ENCODE data around the gene SAMD4A.

The SAMD4A gene

DNA sequence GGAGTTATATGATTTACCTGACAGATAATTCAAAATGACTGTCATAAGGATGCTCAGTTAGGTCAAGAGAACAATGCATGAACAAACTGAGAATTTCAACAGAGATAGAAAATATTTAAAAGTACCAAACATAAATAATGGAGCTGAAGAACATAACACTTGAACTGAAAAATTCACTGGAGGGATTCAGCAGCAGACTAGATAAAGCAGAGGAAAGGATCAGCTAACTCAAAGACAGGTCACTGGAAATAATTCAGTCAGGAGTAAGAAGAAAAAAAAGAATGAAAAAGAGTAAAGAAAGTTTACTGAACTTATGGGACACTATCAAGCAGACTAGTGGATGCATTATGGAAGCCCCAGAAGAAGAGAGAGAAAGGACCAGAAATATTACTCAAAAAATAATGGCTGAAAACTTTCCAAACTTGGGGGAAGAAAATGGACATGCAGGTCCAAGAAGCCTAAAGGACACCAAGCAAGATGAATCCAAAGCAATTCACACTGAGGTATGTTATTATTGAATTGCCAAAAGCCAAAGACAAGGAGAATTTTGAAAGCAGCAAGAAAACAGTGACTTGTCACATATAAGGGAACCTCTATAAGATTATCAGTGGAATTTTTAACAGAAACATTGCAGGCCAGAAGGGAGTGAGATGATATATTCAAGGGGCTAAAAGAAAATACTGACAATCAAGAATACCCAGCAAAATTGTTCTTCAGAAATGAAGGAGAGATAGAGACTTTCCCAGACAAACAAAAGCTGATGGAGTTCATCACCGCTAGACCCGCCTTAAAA is 257.0 kb downstream of the SAMD4A start:
- DNase-seq (ENCODE audit: low read depth in 2 of 2) = no peak

DNA sequence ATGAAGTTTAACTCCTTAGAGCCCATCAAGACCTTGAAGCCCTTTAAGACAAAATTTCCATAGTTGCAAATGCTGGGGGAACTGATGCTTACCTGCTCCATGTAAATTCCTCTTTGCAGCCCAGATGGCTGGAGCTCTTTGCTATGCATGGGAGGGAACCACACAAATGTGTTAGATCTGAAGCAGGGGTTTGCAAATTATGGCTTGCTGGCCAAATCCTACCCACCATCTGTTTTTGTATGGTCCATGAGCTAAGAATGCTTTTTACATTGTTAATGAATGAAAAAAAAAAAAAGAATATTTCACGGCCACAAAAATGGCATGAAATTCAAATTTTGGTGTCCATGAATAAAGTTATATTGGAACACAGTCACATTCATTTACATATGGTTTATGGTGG is 261.1 kb downstream of the SAMD4A start:
- DNase-seq (ENCODE audit: low read depth in 2 of 2) = no peak

DNA sequence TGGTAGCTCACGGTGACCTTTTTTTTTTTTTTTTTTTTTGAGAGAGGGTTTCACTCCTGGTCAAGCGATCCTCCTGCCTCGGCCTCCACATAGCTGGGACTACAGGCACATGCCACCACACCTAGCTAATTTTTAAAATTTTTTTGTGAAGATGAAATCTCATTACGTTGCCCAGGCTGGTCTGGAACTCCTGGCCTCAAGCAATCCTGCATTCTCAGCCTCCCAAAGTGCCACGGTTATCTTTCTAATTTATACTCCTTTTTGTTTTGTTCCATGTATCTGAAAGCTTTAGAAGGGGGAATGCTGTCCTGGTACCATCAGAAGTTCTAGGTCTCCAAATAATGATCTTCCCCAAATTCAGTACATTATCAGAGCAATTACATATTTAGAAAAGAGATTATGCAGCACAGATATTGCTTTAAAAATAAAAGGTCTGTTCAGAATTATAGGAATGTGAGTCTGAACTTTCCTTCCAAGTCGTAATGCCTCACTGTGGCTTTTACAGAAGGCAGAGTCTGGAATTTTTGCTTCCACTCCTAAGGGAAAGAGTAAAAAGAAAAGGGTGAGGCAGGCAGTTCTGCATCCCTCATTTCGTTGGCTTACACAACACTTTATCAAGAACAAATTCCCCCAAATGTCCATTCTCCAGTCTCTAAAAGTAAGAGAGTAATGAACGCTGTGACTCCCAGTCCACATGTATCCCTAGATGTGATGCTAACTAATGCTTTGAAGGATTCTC is 262.7 kb downstream of the SAMD4A start:
- DNase-seq (ENCODE audit: low read depth in 2 of 2) = no peak

DNA sequence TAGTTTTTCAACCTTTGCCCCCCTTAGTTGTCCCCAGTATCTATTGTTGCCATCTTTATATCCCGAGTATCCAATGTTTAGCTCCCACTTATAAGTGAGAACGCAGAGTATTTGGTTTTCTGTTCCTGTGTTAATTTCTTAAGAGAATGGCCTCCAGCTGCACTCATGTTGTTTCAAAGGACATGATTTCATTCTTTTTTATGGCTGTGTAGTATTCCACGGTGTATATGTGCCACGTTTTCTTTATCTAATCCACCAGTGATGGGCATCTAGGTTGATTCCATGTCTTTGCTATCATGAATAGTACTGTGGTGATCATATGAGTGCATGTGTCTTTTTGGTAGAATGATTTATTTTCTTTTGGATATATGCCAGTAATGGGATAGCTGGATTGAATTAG is 263.7 kb downstream of the SAMD4A start:
- no peak for DNase-seq (ENCODE audit: low read depth in 2 of 2)

DNA sequence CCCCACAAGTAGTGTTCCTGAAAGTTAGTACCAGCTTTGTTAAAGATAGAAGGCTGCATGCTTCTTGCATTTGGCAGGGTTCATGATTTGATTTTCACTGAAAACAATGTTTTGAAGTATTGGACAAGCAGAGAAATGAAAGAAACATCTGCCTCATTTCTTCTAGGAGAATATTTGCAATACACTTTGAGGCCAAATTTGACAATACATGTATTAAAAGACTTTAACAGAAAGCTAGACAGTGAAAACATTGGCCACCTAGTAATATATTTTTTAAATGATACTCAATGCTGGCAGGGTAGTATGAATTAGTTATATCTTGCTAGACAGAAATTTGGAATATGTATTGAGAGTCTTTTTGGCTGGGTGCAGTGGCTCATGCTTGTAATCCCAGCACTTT is 267.2 kb downstream of the SAMD4A start:
- DNase-seq (ENCODE audit: low read depth in 2 of 2) = no peak

DNA sequence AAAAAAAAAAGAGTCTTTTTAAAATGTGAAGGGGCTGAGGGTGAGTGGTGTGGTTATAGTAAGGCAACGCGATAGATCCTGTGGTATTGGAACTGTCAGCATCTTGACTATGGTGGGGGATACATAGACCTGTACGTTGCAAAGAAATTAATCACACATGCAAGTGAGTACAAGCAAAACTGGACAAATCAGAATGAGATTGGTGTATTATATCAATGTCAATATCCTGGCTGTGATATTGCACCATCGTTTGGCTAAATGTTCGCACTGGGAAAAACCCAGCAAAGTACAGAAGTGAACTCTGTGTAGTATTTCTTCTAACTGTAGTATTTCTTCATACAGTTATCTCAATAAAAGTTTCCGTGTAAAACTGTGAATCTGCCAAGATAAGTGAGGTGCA is 267.8 kb downstream of the SAMD4A start:
- no peak for DNase-seq (ENCODE audit: low read depth in 2 of 2)

DNA sequence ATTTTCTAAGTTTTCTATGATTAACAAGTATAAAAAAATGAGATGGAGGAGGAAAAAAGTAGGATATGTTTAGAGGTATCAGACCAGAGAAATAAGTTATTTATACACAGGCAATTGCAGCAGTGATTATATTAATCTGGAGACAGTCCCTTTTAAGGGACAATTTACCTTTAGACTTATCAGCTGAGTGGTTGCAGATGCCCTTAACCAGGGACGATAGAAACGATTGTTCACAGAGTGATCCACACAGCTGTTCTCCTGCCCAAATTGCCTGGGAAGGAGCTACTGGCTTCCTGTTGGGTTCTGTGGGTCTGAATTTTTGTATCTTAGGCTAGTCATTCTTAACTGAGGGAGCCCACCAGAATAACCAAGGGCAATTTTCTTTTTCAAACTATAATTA is 269.3 kb downstream of the SAMD4A start:
- no peak for DNase-seq (ENCODE audit: low read depth in 2 of 2)

DNA sequence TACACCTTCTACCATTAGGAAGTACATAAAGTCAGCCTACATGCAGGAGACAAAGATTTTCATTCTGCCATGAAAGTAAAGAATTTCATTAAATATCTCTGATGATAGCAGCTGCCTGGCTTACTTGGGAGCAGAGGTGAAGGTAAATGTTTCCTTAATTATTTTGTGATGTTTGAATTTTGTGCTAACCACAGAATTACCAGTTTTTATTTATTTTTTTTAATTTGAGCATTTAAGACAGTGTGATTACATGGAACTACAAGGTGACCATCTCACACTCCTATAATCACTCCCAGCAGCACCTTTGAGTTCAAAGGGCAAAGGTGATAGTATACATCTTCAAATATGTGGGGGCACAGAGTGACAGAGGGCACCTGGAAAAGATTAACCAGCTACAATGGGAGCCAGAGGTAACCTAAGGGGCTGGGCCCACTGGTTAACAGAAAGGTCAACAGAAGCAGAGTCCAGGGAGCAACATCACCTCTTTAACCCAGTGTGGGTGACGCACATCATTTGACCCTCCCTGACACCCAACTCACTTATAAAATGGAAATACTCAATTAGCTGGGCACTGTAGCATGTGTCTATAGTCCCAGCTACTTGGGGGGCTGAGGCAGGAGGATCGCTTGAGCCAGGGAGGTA is 270.7 kb downstream of the SAMD4A start:
- no peak for DNase-seq (ENCODE audit: low read depth in 2 of 2)

DNA sequence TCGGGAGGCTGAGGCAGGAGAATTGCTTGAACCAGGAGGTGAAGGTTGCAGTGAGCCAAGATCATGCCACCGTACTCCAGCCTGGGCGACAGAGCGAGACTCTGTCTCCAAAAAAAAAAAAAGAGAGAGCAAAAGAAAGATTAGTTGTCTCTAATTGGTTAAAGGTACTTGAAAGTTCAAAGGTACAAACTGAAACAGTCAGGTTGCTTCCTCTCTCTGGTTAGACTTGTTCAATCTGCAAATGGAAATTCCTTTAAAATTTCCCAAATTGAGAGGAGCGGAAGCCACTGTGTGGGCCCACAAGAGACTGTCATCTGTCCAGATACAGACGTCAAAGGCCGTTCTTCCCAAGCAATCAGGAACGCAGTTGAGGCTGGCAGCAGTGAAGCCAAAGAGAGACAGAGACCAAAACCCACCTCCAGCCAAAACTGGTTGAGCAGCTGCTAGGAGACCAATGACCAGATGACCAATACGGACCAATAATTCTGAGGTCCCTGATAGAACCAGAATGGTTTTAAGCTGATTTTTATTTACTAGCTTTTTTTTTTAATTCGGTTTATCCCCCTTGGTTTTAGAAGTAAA is 272.1 kb downstream of the SAMD4A start:
- no peak for DNase-seq (ENCODE audit: low read depth in 2 of 2)

DNA sequence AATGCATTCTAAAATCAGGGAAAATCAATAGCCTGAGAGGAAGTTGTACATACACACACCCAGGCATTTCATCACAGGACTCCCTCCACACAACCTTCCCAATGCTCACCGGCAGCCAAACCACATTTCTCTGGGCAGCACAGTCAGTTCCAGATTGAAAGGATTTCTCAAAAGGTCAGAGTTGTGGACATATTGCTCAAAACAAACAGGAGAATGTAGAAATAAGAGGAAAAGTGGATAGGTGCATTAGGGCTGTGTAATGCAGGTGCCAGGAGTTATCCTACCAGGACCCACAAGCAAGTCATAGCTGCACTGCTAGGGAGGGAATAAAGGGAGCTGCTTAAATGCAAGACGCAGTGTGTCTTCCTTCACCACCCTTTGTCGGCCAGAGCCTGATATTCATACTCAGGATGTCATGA is 272.8 kb downstream of the SAMD4A start:
- DNase-seq (ENCODE audit: low read depth in 2 of 2) = no peak

DNA sequence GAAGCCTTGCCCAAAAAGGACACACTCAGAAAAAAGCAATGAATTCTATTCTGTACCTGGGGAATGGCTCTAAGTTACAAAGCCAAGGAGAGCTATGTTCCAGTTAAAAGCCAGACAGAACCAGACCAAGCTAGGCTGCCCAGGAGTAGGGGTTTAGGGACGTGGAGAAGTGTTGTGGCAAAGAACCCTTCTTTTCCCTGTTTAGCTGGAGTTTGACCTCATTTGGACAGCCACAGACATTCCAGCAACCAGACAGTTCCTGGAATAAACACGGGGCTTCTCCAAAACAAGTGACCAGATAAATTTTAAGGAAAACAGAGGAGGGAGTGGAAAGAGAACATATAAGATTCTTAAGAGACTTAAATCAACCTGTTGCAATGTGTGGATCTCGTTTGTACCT is 273.4 kb downstream of the SAMD4A start:
- no peak for DNase-seq (ENCODE audit: low read depth in 2 of 2)

DNA sequence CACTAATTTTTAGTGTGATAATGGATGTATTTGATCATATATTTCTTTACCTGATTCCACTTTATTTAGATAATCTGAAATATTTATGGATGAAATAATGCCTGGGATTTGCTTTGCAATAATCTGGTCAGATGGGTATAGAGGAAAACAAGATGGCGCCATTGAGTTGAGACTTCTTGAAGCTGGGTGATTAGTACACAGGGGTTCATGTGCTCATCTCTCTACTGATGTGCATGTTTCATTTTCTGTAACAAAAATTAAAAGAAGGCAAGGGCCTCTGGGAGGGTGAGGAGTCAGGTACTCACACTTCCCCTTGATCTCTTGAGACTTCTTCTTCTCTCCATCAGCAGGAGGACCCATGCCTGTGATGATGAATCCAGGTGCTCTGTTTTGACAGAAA is 273.9 kb downstream of the SAMD4A start:
- no peak for DNase-seq (ENCODE audit: low read depth in 2 of 2)

Measured in stimulated activated CD8-positive, alpha-beta memory T cell treated with anti-CD3 and anti-CD28 coated beads, Interleukin-15, amount 100 ng/mL, for 4 hours (primary cell).